Nephron progenitor cell (in vitro differentiated cells): ENCODE measurements around the gene RASSF5.

Experiments used
- DNase-seq: peaks from one replicate; pipeline ENCODE4 v3.0.0; 2021
- H3K27ac Mint-ChIP-seq: 2 replicates; pipeline ENCODE4 v1.8.0; 2021; ENCODE audit warnings: mild to moderate bottlenecking, moderate library complexity, mixed read lengths
- H3K27me3 Mint-ChIP-seq: 2 replicates; pipeline ENCODE4 v1.8.0; 2021; ENCODE audit warnings: mild to moderate bottlenecking, low read depth, mixed read lengths; ENCODE audit not compliant: poor library complexity
- H3K36me3 Mint-ChIP-seq: 2 replicates; pipeline ENCODE4 v1.8.0; 2021; ENCODE audit warnings: low read depth, mixed read lengths
- H3K4me1 Mint-ChIP-seq: 2 replicates; pipeline ENCODE4 v1.8.0; 2021; ENCODE audit warnings: mixed read lengths
- H3K4me3 Mint-ChIP-seq: 2 replicates; pipeline ENCODE4 v1.8.0; 2021; ENCODE audit warnings: mild to moderate bottlenecking, moderate library complexity, mixed read lengths
- H3K9me3 Mint-ChIP-seq: 2 replicates; pipeline ENCODE4 v1.8.0; 2021; ENCODE audit warnings: mild to moderate bottlenecking, moderate library complexity, mixed read lengths
- CTCF ChIP-seq: fragments of 200-600 bp; sonication (generic); IDR thresholded peaks from 2 replicates; pipeline ENCODE4 v1.5.0; 2021; ENCODE audit warnings: antibody characterized with exemption

Gene RASSF5

GRCh38 chr1:206628916-206629315 is 121.6 kb downstream of the RASSF5 start:
- no peak overlapping the region for H3K27ac Mint-ChIP-seq
- no peak for TF ChIP-seq CTCF
- peaks cover 16% of the 10 kb centered on the region for H3K4me1 Mint-ChIP-seq
- H3K4me3 Mint-ChIP-seq: no peak overlapping the region
- peaks cover 11% of the 10 kb centered on the region for H3K9me3 Mint-ChIP-seq
- no peak for DNase-seq
- peaks cover 19% of the 10 kb centered on the region for H3K27me3 Mint-ChIP-seq
- H3K36me3 Mint-ChIP-seq: no peaks in the 10 kb centered on the region

- no peak for TF ChIP-seq CTCF
- Mint-ChIP-seq H3K4me3 (no peak overlapping the region), H3K27me3 (peaks cover 11% of the 10 kb centered on the region), H3K9me3 (peaks cover 5% of the 10 kb centered on the region), H3K27ac (no peak overlapping the region), H3K4me1 (peaks cover 31% of the 10 kb centered on the region), H3K36me3 (no peaks in the 10 kb centered on the region)
- peak; percentile 39 for DNase-seq
Observed at GRCh38 chr1:206631085-206631509, 123.8 kb downstream of the RASSF5 start.

GRCh38 chr1:206633708-206634121 is 126.4 kb downstream of the RASSF5 start:
- no peaks in the 10 kb centered on the region for H3K9me3 Mint-ChIP-seq
- H3K36me3 Mint-ChIP-seq: peaks cover under 1% of the 10 kb centered on the region
- H3K4me1 Mint-ChIP-seq: peaks cover 49% of the 10 kb centered on the region
- H3K27ac Mint-ChIP-seq: no peak overlapping the region
- peaks cover 6% of the 10 kb centered on the region for H3K27me3 Mint-ChIP-seq
- H3K4me3 Mint-ChIP-seq: peak overlapping the region; percentile 0
- TF ChIP-seq CTCF: no peak
- DNase-seq: no peak

- TF ChIP-seq CTCF: peak; percentile 86
- H3K9me3 Mint-ChIP-seq: no peaks in the 10 kb centered on the region
Observed at GRCh38 chr1:206634365-206635079, 127.2 kb downstream of the RASSF5 start.

GRCh38 chr1:206635080-206635977 is 128.0 kb downstream of the RASSF5 start, which contains the start of gene DYRK3:
Gene DYRK3, plus strand, starts transcription at chr1:206635536. Its CDS starts 168 bp downstream, at chr1:206635704.
- peak within 1 kb of the TSS; percentile 61 for H3K27ac Mint-ChIP-seq
- no peaks in the 10 kb centered on the region for H3K27me3 Mint-ChIP-seq
- H3K9me3 Mint-ChIP-seq: no peaks in the 10 kb centered on the region
- H3K36me3 Mint-ChIP-seq: peaks cover 16% of the 10 kb centered on the region
- no peak for TF ChIP-seq CTCF
- H3K4me1 Mint-ChIP-seq: peaks cover 49% of the 10 kb centered on the region
- H3K4me3 Mint-ChIP-seq: peak within 1 kb of the TSS; percentile 92
- peak; percentile 97 for DNase-seq

More at GRCh38 chr1:206634365-206635079, 127.2 kb downstream of the RASSF5 start:
- H3K27ac Mint-ChIP-seq: peak overlapping the region; percentile 38
- no peaks in the 10 kb centered on the region for H3K27me3 Mint-ChIP-seq
- peaks cover 9% of the 10 kb centered on the region for H3K36me3 Mint-ChIP-seq
- H3K4me1 Mint-ChIP-seq: peaks cover 49% of the 10 kb centered on the region
- H3K4me3 Mint-ChIP-seq: peak overlapping the region; percentile 92
- DNase-seq: peak; percentile 92
